PC-9 (cell line): ENCODE results near the gene LARP4B. TPM values are rescaled to one million over a fixed set of nuclear protein-coding genes. Genes with fewer than 3 reads are reported as not detected.

Experiments used
- BruUV-seq: library from RNA; stranded (reverse); fragments of 400-500 nt; replicated peaks from 2 replicates; lab custom pipeline; 2021; lab: Mats Ljungman, UMichigan
- CTCF ChIA-PET: fragments of 300-600 bp; sonication (Branson Sonifier 250); formaldehyde crosslinking; loops from one replicate; lab custom pipeline; 2022; ENCODE audit warnings: antibody characterized with exemption; lab: Charles Lee
- POLR2A ChIA-PET: fragments of 300-600 bp; sonication (Branson Sonifier 250); formaldehyde crosslinking; loops from one replicate; lab custom pipeline; 2022; ENCODE audit warnings: antibody characterized with exemption; ENCODE audit not compliant: unreplicated experiment; lab: Charles Lee
- DNase-seq, 2 experiments: peaks; one replicate each; pipeline versions ENCODE4 v3.0.0 to v3.0.0-alpha.2; 2015 to 2022; ENCODE audit warnings: mixed read lengths in 1 of 2
- H2AFZ ChIP-seq: fragments of 200-600 bp; sonication (generic); 2 replicates; pipeline ENCODE4 v1.8.1; 2017; ENCODE audit warnings: antibody characterized with exemption
- H3F3A ChIP-seq: fragments of 200-600 bp; sonication (generic); 2 replicates; pipeline ENCODE4 v1.8.1; 2017; ENCODE audit warnings: antibody characterized with exemption, mild to moderate bottlenecking, low read depth; ENCODE audit not compliant: insufficient read depth
- H3K27ac ChIP-seq: fragments of 200-600 bp; sonication (generic); 2 replicates; pipeline ENCODE4 v1.6.1; 2016; ENCODE audit warnings: mixed run types
- H3K27me3 ChIP-seq: fragments of 200-600 bp; sonication (generic); 2 replicates; pipeline ENCODE4 v1.6.1; 2016; ENCODE audit warnings: low read depth, mixed run types; ENCODE audit not compliant: insufficient read depth
- H3K36me3 ChIP-seq: fragments of 200-600 bp; sonication (generic); 2 replicates; pipeline ENCODE4 v1.6.1; 2016; ENCODE audit warnings: low read depth, mixed run types
- H3K4me1 ChIP-seq: fragments of 200-600 bp; sonication (generic); replicated peaks from 2 replicates; pipeline ENCODE4 v1.6.1; 2016; ENCODE audit warnings: mixed run types; ENCODE audit not compliant: insufficient read depth
- H3K4me2 ChIP-seq: fragments of 200-600 bp; sonication (generic); 2 replicates; pipeline ENCODE4 v1.6.1; 2017; ENCODE audit warnings: mixed run types
- H3K4me3 ChIP-seq: fragments of 200-600 bp; sonication (generic); 2 replicates; pipeline ENCODE4 v1.6.1; 2016; ENCODE audit warnings: mixed run types
- H3K79me2 ChIP-seq: fragments of 200-600 bp; sonication (generic); 2 replicates; pipeline ENCODE4 v1.6.1; 2017; ENCODE audit warnings: low read depth, mixed run types
- H3K9me2 ChIP-seq: fragments of 200-600 bp; sonication (generic); 2 replicates; pipeline ENCODE4 v1.8.1; 2017; ENCODE audit warnings: mild to moderate bottlenecking; ENCODE audit not compliant: insufficient read depth
- H3K9me3 ChIP-seq: fragments of 200-600 bp; sonication (generic); 2 replicates; pipeline ENCODE4 v1.8.1; 2016; ENCODE audit warnings: low read depth; ENCODE audit not compliant: insufficient read depth
- H4K20me1 ChIP-seq: fragments of 200-600 bp; sonication (generic); 2 replicates; pipeline ENCODE4 v1.8.1; 2017; ENCODE audit not compliant: insufficient read depth
- CTCF ChIP-seq: fragments of 200-600 bp; sonication (generic); conservative IDR thresholded peaks from 2 replicates; pipeline ENCODE4 v1.6.1; 2017; ENCODE audit warnings: mixed run types, antibody characterized with exemption, mild to moderate bottlenecking, moderate library complexity
- EZH2 ChIP-seq: fragments of 200-600 bp; sonication (generic); IDR thresholded peaks from 2 replicates; pipeline ENCODE4 v1.8.0; 2017; ENCODE audit warnings: antibody characterized with exemption, low read depth
- intact Hi-C: fragments of 100-400 bp; cut with micrococcal nuclease; formaldehyde crosslinking; loops from one replicate; pipeline ENCODE4 v1.10.0; 2022; ENCODE audit not compliant: unreplicated experiment
- total RNA-seq: library from RNA; stranded (reverse); gene quantifications from 2 replicates; pipeline ENCODE4 v1.2.3, GENCODE V29; 2021

Gene LARP4B
- total RNA-seq, 1 experiment from 2014 or later: 93.4 TPM

- no peak overlapping the region for H3K4me2 ChIP-seq
- no peaks in the 10 kb centered on the region; the same call in 1 of the 2 replicates for H4K20me1 ChIP-seq
- no peaks in the 10 kb centered on the region for H3K79me2 ChIP-seq
- H3K27ac ChIP-seq: no peak overlapping the region
- H3F3A ChIP-seq: no peaks in the 10 kb centered on the region
- no peak overlapping the region for H3K4me3 ChIP-seq
- TF ChIP-seq CTCF (no peak), EZH2 (no peak)
- H3K27me3 ChIP-seq: no peaks in the 10 kb centered on the region
- intact Hi-C loops: no loop called here
- no TSS peak for BruUV-seq
- no peaks in the 10 kb centered on the region for H3K4me1 ChIP-seq
- no peaks in the 10 kb centered on the region for H3K9me2 ChIP-seq
- H3K36me3 ChIP-seq: no peaks in the 10 kb centered on the region; the same call in 1 of the 2 replicates
- DNase-seq: no peak
- no peaks in the 10 kb centered on the region for H3K9me3 ChIP-seq
- ChIA-PET POLR2A (no interaction called here), CTCF (no interaction called here)
- no peak overlapping the region for H2AFZ ChIP-seq
Observed at GRCh38 chr10:824497-824896, 107.0 kb downstream of the LARP4B start.

- no TSS peak for BruUV-seq
- no peaks in the 10 kb centered on the region; the same call in 1 of the 2 replicates for H3K36me3 ChIP-seq
Observed at GRCh38 chr10:822661-823367, 108.7 kb downstream of the LARP4B start.

GRCh38 chr10:822197-822596, 109.3 kb downstream of the LARP4B start:
- TF ChIP-seq EZH2: no peak
- no peak for TF ChIP-seq CTCF
- Histone ChIP-seq H3K9me2 (no peaks in the 10 kb centered on the region), H3K4me2 (no peak overlapping the region), H3K4me3 (no peak overlapping the region), H3K27me3 (no peaks in the 10 kb centered on the region), H3K36me3 (no peaks in the 10 kb centered on the region; the same call in 1 of the 2 replicates), H3K4me1 (no peaks in the 10 kb centered on the region), H4K20me1 (no peaks in the 10 kb centered on the region; the same call in 1 of the 2 replicates), H3K9me3 (no peaks in the 10 kb centered on the region), H2AFZ (no peak overlapping the region), H3K79me2 (no peaks in the 10 kb centered on the region), H3F3A (no peaks in the 10 kb centered on the region), H3K27ac (no peak overlapping the region)
- no peak for DNase-seq
- ChIA-PET CTCF (no interaction called here), POLR2A (no interaction called here)
- no TSS peak for BruUV-seq
- intact Hi-C loops: no loop called here

More at GRCh38 chr10:822661-823367, 108.7 kb downstream of the LARP4B start:
- H4K20me1 ChIP-seq: no peaks in the 10 kb centered on the region; the same call in 1 of the 2 replicates
- POLR2A ChIA-PET: no interaction called here
- no peaks in the 10 kb centered on the region for H3F3A ChIP-seq
- H3K79me2 ChIP-seq: no peaks in the 10 kb centered on the region
- H3K9me2 ChIP-seq: no peaks in the 10 kb centered on the region
- intact Hi-C loops: no loop called here
- no peaks in the 10 kb centered on the region for H3K4me1 ChIP-seq
- H3K27ac ChIP-seq: no peak overlapping the region
- no peaks in the 10 kb centered on the region for H3K27me3 ChIP-seq
- H3K4me3 ChIP-seq: no peak overlapping the region
- H2AFZ ChIP-seq: no peak overlapping the region
- no peaks in the 10 kb centered on the region for H3K9me3 ChIP-seq
- DNase-seq: no peak
- TF ChIP-seq EZH2 (no peak), CTCF (no peak)
- no peak overlapping the region for H3K4me2 ChIP-seq
- CTCF ChIA-PET: no interaction called here
